Colonic mucosa (tissue), 4 donors: Measurements from ENCODE around the gene PCGF3. TPM values are rescaled to one million over a fixed set of nuclear protein-coding genes. Genes with fewer than 3 reads are reported as not detected.

Experiments used
- DNase-seq: peaks from one replicate; pipeline ENCODE4 v3.0.0-alpha.2; 2020
- H3K27ac ChIP-seq: fragments of 200-600 bp; one replicate; pipeline ENCODE4 v1.8.0; 2021
- H3K27me3 ChIP-seq: fragments of 200-600 bp; one replicate; pipeline ENCODE4 v1.8.0; 2021
- H3K36me3 ChIP-seq: fragments of 200-600 bp; one replicate; pipeline ENCODE4 v1.8.0; 2021
- H3K4me1 ChIP-seq: fragments of 200-600 bp; one replicate; pipeline ENCODE4 v1.8.0; 2021; ENCODE audit warnings: mild to moderate bottlenecking
- H3K4me3 ChIP-seq: fragments of 200-600 bp; one replicate; pipeline ENCODE4 v1.8.0; 2021
- H3K9ac ChIP-seq, 2 donors: one replicate each; pipeline ENCODE4 v1.7.0; 2013; ENCODE audit warnings: control low read depth in 2 of 2, low read depth in 2 of 2, low read length in 2 of 2
- H3K9me3 ChIP-seq: fragments of 200-600 bp; one replicate; pipeline ENCODE4 v1.8.0; 2021
- intact Hi-C: fragments of 100-400 bp; cut with DNase I; formaldehyde crosslinking; loops from one replicate; pipeline ENCODE4 v1.14.1; 2022
- total RNA-seq, 2 donors: library from RNA; stranded (reverse); fragmentation: NEBNext Ultra II Directional in 1 of 2; extraction: Animal tissue kit (Norgen Biotek cat#: 25700) in 1 of 2; gene quantifications; one replicate each; pipeline ENCODE4 v1.2.1, GENCODE V29; 2021
- TF ChIP-seq, protein P1 (sequence below): fragments of 200-600 bp; IDR thresholded peaks from one replicate; pipeline ENCODE4 v1.8.0; 2022; ENCODE audit warnings: antibody characterized with exemption, mild to moderate bottlenecking
- donor health status: healthy.
- donor health status: DM: no; HTN: no; CAD: no.
- donor health status: DM: no; HTN: no; CAD: no.

The PCGF3 gene, protein sequence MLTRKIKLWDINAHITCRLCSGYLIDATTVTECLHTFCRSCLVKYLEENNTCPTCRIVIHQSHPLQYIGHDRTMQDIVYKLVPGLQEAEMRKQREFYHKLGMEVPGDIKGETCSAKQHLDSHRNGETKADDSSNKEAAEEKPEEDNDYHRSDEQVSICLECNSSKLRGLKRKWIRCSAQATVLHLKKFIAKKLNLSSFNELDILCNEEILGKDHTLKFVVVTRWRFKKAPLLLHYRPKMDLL
- total RNA-seq, result 10 to 100 TPM; 50.8 to 53.2 TPM

DNA sequence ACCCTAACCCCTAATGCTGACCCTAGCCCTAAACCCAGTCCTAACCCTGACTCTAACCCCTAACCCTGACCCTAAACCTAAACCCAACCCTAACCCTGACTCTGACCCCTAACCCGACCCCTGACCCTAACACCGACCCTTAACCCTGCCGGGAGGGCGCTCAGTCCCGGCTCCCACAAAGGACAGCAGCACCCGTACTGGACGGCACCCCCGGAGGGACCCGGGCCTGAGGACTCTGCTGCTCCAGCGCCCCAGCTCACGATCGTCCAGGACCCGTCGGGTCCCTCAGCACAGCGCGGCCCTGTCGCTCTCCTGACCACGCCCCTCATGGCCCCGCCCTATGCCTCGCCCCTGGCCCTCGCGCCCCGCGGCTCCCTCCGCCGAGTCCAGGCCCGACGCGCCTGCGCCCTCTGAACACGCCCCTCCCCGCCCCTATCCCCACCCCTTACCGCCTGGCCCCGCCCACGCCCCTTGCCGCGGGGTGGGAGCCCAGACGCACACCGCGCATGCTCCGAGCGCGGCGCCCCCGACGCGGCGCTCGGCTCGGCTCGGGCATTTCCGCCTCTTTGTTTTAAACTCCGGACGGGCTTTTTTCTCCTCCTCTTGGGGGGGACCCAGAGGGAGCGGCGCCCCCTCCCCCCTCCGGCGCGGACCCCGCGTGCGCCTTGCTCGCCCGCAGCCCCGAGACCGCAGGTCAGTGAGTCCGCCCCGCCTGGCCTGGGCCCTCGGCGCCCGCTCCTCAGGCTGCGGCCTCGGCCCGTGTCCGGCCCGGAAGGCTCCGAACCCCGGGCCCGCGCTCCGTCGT lies at the start of gene PCGF3:
Gene PCGF3, plus strand, starts transcription at position 555 of the 805 bp plus-strand sequence. CDS start 27,849 bp downstream, outside the sequence.
- TF ChIP-seq, protein P1, sequence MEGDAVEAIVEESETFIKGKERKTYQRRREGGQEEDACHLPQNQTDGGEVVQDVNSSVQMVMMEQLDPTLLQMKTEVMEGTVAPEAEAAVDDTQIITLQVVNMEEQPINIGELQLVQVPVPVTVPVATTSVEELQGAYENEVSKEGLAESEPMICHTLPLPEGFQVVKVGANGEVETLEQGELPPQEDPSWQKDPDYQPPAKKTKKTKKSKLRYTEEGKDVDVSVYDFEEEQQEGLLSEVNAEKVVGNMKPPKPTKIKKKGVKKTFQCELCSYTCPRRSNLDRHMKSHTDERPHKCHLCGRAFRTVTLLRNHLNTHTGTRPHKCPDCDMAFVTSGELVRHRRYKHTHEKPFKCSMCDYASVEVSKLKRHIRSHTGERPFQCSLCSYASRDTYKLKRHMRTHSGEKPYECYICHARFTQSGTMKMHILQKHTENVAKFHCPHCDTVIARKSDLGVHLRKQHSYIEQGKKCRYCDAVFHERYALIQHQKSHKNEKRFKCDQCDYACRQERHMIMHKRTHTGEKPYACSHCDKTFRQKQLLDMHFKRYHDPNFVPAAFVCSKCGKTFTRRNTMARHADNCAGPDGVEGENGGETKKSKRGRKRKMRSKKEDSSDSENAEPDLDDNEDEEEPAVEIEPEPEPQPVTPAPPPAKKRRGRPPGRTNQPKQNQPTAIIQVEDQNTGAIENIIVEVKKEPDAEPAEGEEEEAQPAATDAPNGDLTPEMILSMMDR, result no peak
- Histone ChIP-seq H3K27ac (peak within 1 kb of the TSS; percentile 83), H3K9ac (peak within 1 kb of the TSS; percentile 81 to 97), H3K4me3 (peak within 1 kb of the TSS; percentile 94), H3K4me1 (peaks cover 3% of the 10 kb centered on the region), H3K27me3 (no peaks in the 10 kb centered on the region), H3K9me3 (no peaks in the 10 kb centered on the region), H3K36me3 (no peaks in the 10 kb centered on the region)
- DNase-seq, result peak; percentile 98
- intact Hi-C loops, result no loop called here

DNA sequence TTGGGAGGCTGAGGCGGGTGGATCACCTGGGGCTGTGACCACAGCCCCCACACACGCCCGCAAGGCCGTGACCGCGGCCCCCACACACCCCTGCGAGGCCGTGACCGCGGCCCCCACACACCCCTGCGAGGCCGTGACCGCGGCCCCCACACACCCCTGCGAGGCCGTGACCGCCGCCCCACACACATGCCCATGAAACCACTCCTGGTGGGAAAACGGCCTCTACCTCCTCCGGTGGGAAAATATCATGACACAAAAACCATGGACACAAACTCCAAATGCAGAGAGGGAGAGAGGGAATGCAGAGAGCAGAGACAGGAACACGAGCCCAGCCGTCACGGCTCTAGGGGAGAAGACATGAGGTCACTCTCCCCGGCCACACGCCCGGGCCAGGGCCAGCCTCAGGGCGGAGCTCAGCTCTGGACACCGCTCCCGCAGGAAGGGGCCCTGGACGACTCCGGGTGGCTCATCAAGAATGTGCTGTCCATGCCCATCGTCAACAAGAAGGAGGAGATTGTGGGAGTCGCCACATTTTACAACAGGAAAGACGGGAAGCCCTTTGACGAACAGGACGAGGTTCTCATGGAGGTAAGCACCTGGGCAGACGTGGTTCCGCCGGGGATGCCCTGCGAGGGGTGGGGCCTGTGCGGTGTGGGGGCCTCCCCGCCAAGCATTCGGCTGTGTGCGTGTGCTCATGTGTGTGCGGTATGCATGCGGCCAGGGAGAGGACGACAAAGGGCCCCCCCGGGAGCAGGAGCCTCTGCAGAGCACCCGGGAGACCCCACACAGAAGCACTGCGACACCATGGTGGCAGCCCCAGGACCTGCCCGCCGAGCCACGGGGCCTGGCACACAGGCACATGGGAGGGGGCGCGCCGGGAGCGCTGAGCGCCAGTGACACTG lies 48.9 kb upstream of the PCGF3 start:
- peaks cover 1% of the 10 kb centered on the region for H3K27me3 ChIP-seq
- no peak for DNase-seq
- TF ChIP-seq, protein P1, result no peak
- no peak overlapping the region for H3K4me3 ChIP-seq
- H3K9ac ChIP-seq, result no peak overlapping the region
- intact Hi-C loops, result no loop called here
- no peaks in the 10 kb centered on the region for H3K36me3 ChIP-seq
- no peak overlapping the region for H3K27ac ChIP-seq
- no peaks in the 10 kb centered on the region for H3K9me3 ChIP-seq
- no peaks in the 10 kb centered on the region for H3K4me1 ChIP-seq

DNA sequence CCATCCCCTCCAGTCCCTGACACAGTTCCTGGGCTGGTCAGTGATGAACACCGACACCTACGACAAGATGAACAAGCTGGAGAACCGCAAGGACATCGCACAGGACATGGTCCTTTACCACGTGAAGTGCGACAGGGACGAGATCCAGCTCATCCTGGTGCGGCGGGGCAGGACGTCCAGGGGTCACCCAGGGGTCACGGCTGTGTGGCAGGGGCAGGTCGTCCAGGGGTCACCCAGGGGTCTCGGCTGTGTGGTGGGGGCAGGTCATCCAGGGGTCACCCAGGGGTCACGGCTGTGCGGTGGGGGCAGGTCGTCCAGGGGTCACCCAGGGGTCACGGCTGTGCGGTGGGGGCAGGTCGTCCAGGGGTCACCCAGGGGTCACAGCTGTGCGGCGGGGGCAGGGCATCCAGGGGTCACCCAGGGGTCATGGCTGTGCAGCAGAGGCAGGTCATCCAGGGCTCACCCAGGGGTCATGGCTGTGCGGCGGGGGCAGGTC lies 48.2 kb upstream of the PCGF3 start:
- H3K27ac ChIP-seq, result no peak overlapping the region
- DNase-seq, result no peak
- H3K27me3 ChIP-seq, result no peaks in the 10 kb centered on the region
- H3K9me3 ChIP-seq, result no peaks in the 10 kb centered on the region
- TF ChIP-seq, protein P1, result no peak
- H3K4me3 ChIP-seq, result no peak overlapping the region
- no peak overlapping the region for H3K9ac ChIP-seq
- intact Hi-C loops, result no loop called here
- no peaks in the 10 kb centered on the region for H3K36me3 ChIP-seq
- H3K4me1 ChIP-seq, result no peaks in the 10 kb centered on the region

DNA sequence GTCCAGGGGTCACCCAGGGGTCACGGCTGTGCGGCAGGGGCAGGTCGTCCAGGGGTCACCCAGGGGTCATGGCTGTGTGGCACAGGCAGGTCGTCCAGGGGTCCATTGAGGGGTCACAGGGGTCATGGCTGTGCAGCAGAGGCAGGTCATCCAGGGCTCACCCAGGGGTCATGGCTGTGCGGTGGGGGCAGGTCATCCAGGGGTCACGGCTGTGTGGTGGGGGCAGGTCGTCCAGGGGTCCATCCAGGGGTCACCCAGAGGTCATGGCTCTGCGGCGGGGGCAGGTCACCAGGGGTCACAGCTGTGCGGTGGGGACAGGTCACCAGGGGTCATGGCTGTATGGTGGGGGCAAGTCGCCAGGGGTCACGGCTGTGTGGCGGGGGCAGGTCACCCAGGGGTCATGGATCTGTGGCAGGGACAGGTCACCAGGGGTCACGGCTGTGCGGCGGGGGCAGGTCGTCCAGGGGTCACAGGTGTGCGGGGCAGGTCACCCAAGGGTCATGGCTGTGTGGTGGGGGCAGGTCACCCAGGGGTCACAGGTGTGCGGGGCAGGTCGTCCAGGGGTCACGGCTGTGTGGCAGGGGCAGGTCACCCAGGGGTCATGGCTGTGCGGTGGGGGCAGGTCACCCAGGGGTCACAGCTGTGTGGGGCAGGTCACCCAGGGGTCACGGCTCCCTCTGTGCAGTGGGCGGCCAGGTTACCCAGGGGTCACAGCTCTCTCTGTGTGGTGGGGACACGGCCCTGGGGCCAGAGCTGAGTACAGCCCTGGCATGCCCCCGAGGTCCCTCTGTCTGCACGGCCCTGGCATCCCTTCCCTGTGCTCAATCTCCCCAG lies 47.6 kb upstream of the PCGF3 start:
- intact Hi-C loops, result no loop called here
- no peak for DNase-seq
- H3K9ac ChIP-seq, result no peak overlapping the region

More for the DNA sequence above, 47.6 kb upstream of the PCGF3 start:
- TF ChIP-seq, protein P1, result no peak
- Histone ChIP-seq H3K4me3 (no peak overlapping the region), H3K9me3 (no peaks in the 10 kb centered on the region), H3K27me3 (no peaks in the 10 kb centered on the region), H3K4me1 (no peaks in the 10 kb centered on the region), H3K27ac (no peak overlapping the region), H3K36me3 (no peaks in the 10 kb centered on the region)
